Testis (tissue), 3 donors: ENCODE results near the gene NXPH4. TPM values are rescaled to one million over a fixed set of nuclear protein-coding genes. Genes with fewer than 3 reads are reported as not detected.

Source experiments
- DNase-seq: peaks from one replicate; pipeline ENCODE4 v3.0.0-alpha.2; 2019
- H3K27ac ChIP-seq, 2 donors: fragments of 200-600 bp; sonication (generic); one replicate each; pipeline ENCODE4 v1.5.1; 2019
- H3K27me3 ChIP-seq: fragments of 200-600 bp; sonication (generic); one replicate; pipeline ENCODE4 v1.5.1; 2019
- H3K36me3 ChIP-seq: fragments of 200-600 bp; sonication (generic); one replicate; pipeline ENCODE4 v1.5.1; 2017; ENCODE audit warnings: low read depth; ENCODE audit errors: missing control alignments
- H3K4me1 ChIP-seq: fragments of 200-600 bp; sonication (generic); one replicate; pipeline ENCODE4 v1.5.1; 2019
- H3K4me3 ChIP-seq, 2 donors: fragments of 200-600 bp; sonication (generic); one replicate each; pipeline ENCODE4 v1.5.1; 2017 to 2019
- H3K9me3 ChIP-seq: fragments of 200-600 bp; sonication (generic); one replicate; pipeline ENCODE4 v1.5.1; 2017
- POLR2A ChIP-seq: fragments of 450-650 bp; IDR thresholded peaks from one replicate; pipeline ENCODE4 v1.6.1; 2017; ENCODE audit warnings: antibody characterized with exemption, mild to moderate bottlenecking, moderate library complexity
- WGBS, 2 donors: methylation state at CpG; one replicate each; pipeline ENCODE4 v1.1.5; 2018; 5-methylcytosine and 5-hydroxymethylcytosine counted together
- intact Hi-C: fragments of 100-400 bp; cut with DNase I; formaldehyde crosslinking; loops from one replicate; pipeline ENCODE4 v1.15.1; 2023; ENCODE audit warnings: low total_unique reads
- polyA plus RNA-seq: library from polyadenylated mRNA; stranded (reverse); fragments of 350-450 nt; fragmentation: Illumina TruSeq; extraction: RNeasy Lipid Tissue Mini Kit (QIAGEN cat#74804); gene quantifications from one replicate; pipeline ENCODE4 v1.2.3, GENCODE V29; 2014; ENCODE audit warnings: low read depth, low replicate concordance; ENCODE audit not compliant: insufficient read depth
- total RNA-seq, 2 donors: library from RNA; depleted of rRNA; stranded (reverse); fragments of >200 nt; gene quantifications; one replicate each; pipeline ENCODE4 v1.2.3, GENCODE V29; 2016
- TF ChIP-seq, protein P1 (sequence below), 3 experiments: fragments of 450-650 bp in 2 of 3; fragments of 200-600 bp in 1 of 3; sonication (generic) in 1 of 3; IDR thresholded peaks; one replicate each; pipeline ENCODE4 v1.5.1; 2016 to 2019; ENCODE audit warnings: antibody characterized with exemption in 3 of 3, mild to moderate bottlenecking in 2 of 3, moderate library complexity in 1 of 3

The NXPH4 gene
- total and polyA plus RNA-seq, 3 donors from 2014 or later: 1.8 to 7.7 (median 7.5) TPM

DNA sequence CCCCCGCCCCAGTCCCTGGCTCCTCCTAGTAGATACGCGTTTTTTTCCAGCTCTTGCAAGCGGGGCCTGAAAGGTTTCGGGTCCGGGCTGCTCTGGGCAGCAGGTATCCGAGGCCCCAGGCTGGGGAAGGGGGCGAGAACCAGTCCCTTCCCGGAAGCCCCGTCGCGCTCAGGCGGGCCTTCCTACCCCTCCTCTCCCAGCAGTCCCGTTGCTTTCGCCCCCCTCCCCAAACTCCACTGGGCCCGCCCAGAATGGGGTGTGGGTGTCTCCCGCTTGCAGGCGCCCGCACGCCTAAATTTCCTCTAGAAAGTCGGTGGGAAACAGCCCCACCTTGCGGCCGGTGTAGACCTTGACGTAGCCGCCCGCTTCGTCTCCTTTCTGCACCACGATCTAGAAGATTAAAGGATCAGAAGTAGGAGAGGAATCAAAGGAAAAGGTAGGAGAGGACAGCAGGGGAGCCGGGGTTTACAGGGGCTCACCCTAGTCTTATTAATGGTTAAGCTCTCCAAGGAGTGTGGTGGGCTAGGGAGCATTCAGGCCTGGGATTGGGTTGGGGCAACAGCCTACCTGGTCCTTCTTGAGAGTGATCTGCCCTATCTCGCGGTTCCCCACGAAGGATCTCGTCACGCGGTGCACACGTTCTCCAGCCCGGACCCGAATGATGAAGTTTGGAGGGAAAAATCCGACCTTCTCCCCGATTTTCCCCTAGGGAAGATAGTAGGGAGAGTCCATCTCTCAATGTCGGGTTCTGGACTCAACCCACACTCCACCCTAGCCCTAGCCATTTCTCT lies 27.1 kb downstream of the NXPH4 start:
- Histone ChIP-seq H3K4me3 (peak overlapping the region; percentile 31 to 40), H3K4me1 (peaks cover 25% of the 10 kb centered on the region), H3K27ac (no peak overlapping the region), H3K36me3 (no peaks in the 10 kb centered on the region), H3K9me3 (no peaks in the 10 kb centered on the region), H3K27me3 (no peaks in the 10 kb centered on the region)
- intact Hi-C loops: no loop called here
- DNase-seq: peak; percentile 76
- WGBS, 2 donors: 12 to 16% methylated on average over 34 to 41 of the region's 41 CpGs
- TF ChIP-seq, protein P1, sequence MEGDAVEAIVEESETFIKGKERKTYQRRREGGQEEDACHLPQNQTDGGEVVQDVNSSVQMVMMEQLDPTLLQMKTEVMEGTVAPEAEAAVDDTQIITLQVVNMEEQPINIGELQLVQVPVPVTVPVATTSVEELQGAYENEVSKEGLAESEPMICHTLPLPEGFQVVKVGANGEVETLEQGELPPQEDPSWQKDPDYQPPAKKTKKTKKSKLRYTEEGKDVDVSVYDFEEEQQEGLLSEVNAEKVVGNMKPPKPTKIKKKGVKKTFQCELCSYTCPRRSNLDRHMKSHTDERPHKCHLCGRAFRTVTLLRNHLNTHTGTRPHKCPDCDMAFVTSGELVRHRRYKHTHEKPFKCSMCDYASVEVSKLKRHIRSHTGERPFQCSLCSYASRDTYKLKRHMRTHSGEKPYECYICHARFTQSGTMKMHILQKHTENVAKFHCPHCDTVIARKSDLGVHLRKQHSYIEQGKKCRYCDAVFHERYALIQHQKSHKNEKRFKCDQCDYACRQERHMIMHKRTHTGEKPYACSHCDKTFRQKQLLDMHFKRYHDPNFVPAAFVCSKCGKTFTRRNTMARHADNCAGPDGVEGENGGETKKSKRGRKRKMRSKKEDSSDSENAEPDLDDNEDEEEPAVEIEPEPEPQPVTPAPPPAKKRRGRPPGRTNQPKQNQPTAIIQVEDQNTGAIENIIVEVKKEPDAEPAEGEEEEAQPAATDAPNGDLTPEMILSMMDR (IDR thresholded peaks at IDR 0.05): peak; percentile 54 to 62 (median 59)
- TF ChIP-seq POLR2A: no peak

DNA sequence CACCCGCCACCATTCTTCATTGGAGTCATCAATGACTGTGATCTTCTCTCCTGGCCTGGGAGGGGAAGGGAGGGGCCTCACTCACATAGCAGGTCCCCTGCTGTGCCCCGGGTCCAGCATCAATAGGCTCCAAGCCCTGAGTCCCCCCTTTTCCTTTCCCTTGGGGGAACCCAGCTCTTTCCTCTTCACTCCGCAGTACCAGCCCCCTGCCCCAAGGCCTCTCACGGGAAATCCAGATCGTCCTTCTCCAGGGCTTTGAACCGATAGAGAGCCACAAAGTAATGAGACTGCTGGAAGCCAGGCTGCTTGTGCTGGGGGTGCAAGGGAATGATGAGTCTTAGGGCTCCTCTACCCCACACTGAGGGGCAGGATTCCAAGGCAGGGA lies 27.7 kb downstream of the NXPH4 start:
- DNase-seq: no peak
- Histone ChIP-seq H3K27me3 (no peaks in the 10 kb centered on the region), H3K9me3 (no peaks in the 10 kb centered on the region), H3K36me3 (no peaks in the 10 kb centered on the region), H3K27ac (no peak overlapping the region), H3K4me1 (peaks cover 23% of the 10 kb centered on the region), H3K4me3 (no peak overlapping the region)
- intact Hi-C loops: no loop called here
- WGBS, 2 donors: 53 to 62% methylated on average over 6 of the region's 6 CpGs
- no peak for TF ChIP-seq POLR2A
- TF ChIP-seq, protein P1 (IDR thresholded peaks at IDR 0.05): no peak

DNA sequence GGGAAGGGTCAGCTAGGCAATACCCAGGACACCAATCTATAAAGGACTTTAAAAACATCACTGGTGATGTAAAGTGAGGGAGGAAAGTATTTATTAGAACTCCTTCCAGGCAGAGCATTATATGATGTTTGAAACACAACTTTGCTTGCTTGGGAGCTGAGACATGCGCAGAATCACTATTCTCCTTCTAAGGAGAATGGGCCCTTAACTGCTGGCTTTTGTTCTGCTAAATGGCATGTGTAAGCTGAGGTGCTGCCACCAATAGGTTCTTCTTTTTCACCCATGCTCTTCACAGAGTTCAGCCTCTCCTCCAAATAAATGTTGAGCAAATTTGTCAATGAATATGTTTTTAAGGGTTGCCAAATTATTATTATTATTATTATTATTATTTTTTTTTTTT lies 30.4 kb downstream of the NXPH4 start:
- H3K9me3 ChIP-seq: no peaks in the 10 kb centered on the region
- no peak overlapping the region for H3K4me3 ChIP-seq
- DNase-seq: no peak
- H3K27me3 ChIP-seq: no peaks in the 10 kb centered on the region
- no peak for TF ChIP-seq POLR2A
- TF ChIP-seq, protein P1 (IDR thresholded peaks at IDR 0.05): no peak
- H3K36me3 ChIP-seq: no peaks in the 10 kb centered on the region
- WGBS, 2 donors: 96 to 100% methylated on average over 1 of the region's 1 CpG
- peaks cover 10% of the 10 kb centered on the region for H3K4me1 ChIP-seq
- H3K27ac ChIP-seq: no peak overlapping the region
- intact Hi-C loops: no loop called here

DNA sequence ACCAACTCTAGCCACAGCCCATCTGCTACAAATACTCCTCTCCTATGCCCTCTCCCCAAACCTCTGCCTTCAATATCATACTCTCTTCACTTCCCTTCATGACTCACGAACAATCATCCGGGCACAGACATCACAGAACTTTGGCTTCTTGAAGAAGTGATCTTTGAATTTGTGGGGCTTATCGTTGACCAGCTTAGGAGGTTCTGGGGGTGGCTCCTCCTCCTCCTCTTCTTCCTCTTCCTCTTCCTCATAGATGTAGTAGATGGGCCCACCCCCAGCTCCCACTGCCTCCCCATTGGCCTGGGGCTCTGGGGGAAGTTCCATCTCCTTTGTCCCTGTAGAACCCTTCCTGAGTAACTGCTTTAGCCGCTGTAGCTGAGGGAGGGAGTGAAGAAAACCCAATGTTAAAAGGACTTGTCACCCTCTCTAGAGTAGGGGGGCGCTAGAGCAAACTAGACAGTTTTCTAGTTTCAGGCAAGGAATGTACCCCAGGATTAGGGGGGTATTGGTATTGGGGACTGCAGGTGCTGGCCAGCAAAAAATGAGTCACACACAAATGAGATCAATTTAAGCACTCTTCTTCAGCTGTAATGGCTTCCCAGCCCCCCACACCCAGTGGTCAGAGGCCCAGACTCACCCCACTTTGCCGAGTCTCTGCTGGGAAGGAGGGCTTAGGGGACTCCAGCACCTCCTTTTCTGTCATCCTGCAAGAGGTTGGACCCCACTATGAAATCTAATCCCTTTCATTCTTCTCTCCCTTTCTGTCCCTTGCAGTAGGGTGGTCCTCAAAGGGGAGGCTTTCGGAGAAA lies 32.5 kb downstream of the NXPH4 start:
- no peak overlapping the region for H3K4me3 ChIP-seq
- DNase-seq: no peak
- no peak overlapping the region for H3K27ac ChIP-seq
- H3K36me3 ChIP-seq: no peaks in the 10 kb centered on the region
- no peak for TF ChIP-seq POLR2A
- TF ChIP-seq, protein P1 (IDR thresholded peaks at IDR 0.05): no peak
- no peaks in the 10 kb centered on the region for H3K9me3 ChIP-seq
- H3K4me1 ChIP-seq: no peaks in the 10 kb centered on the region
- intact Hi-C loops: no loop called here
- H3K27me3 ChIP-seq: no peaks in the 10 kb centered on the region
- 80 to 84% methylated on average over 7 of the region's 7 CpGs for WGBS, 2 donors
